Nucleus accumbens (tissue), 56 donors: Measurements from ENCODE around the gene PITPNM1.

Experiments used
- DNase-seq, 56 donors: peaks; one replicate each; lab custom pipeline; 2025; lab: John Stamatoyannopoulos, UW

Gene PITPNM1

DNA sequence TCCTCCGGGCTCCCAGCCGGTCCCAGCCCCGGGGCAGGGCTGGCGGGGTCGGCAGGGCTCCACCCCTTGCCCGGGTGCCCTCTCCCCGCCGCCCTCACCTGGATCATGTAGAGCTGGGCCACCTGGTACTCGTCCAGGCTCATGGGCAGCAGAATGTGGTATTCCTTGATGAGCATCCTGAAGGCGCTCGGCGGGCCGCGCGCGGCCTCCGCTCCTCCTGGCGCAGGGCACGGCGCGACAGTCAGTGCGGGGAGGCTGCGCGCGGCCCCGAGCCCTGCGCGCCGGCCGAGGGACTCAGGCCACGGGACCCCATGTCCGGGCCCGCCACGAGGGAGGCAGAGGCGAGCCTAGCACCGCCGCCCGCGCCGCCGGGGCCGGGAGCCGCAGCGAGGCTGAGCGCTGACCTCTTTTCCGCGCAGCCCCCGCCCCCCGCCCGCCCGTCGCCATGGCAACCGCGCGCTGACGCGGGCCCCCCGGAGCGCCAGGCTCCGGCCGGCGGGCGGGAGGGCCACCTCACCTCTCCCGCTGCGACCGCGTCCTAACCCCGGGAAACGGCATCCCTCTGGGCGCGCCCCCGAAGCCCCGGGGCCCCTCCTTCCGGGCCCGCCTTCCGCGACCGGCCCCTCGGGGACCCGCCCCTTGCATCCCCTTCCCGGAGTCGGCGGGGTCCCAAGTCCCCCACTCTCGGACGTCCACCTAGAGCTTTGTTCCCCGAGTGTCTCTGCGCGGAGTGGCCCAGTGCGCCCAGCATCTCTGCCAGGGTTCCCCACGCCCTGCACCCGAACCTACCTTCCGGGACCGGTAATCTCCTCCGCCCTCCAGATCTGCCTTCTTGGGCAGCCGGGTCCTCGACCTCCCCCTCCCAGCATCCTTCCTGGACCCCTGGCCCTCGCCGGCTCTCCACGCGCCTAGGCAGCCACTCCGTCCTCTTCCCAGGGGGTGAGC lies 886 bp downstream of the PITPNM1 start:
- DNase-seq: peak in 7 of 56 donors; percentile 4 to 56 (median 30)

DNA sequence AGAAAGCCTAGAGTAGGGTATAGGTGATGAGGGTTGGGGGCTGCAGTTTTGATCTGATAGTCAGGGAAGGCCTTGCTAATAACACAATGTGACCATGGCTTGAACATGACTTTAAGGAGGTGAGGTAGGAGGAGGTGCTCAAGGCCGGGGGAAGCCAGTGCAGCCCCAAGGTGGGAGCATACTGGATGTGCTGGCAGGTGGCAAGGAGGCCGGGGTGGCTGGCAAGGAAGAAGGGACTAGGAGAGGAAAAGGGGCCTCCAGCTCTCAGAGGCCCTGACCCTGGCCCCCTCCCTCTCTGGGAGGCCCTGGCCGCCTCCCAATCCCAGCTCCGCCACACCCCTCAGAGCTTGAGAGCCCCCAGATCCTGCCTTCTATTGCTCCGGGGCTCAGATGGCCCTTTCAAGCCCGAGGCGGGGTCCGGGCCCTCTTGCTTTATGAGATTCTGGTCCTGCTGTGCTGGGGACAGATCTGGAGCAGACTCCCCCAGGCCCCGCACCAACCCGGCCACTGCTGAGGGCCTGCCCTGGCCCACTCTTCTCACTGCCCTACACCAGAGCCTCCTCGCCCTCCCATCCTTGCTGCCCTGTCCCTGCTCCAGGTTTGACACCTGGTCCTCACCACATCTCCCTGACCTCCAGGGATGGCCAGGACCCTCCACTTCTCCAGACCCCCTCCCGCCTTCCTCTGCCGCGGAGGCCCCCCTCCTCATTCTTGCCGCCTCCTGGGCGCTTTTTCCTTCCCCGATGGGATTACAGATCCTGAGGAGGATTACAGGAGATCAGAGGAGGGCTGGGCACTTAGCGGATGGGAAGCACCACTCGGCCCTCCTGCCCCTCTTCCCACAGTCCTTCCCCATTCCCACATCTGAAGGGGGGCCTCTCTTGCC lies 1.8 kb downstream of the PITPNM1 start:
- DNase-seq: no peak

DNA sequence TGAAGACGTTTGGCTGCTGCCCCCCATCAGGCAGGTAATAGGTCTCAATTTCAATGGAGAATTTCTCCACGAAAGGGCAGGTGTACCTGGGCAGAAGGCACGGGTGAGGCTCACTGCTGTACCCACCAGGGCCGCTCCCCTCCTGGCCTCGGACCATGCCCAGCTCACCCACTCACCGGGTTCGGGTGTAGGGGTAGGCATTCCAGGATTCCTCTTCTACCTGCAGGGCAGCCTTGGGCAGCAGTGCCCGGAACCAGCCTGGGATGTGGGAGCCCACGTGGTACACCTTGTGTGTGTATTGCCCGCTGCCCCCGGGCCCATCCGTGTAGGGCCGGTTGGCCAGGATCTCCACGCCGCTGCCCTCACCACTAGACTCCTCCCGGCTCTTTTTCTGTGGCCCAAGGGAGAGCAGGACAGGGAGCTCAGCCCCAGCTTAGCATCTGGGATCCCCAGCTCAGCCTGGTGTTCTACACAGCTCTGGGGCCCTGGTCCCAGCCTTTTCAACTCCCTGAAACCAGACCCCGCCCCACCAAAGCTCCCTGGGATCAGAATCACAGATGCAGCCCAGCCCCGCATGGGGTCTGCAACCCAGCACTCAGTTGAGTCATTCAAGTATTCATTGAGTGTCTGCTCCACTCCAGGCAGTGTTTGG lies 2.7 kb downstream of the PITPNM1 start:
- no peak for DNase-seq

DNA sequence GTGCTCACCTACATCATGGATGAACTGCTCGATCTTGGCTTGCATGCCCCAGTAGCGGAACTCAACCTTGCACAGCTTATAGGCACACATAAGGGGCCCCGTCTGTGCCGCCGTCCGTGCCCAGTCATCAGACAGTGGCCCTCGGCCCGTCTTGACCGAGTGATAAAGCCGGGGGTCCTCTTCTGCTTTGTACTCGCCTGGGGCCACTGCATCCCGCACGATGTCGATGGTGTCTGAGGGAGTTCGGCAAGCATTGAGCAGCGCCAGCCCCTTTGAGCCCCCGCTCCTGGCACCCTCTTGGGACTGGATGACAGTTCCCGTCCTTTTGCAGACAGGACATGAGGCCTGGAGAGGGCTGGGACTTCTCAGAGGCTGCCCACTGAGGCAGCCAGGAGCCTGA lies 3.3 kb downstream of the PITPNM1 start:
- no peak for DNase-seq

DNA sequence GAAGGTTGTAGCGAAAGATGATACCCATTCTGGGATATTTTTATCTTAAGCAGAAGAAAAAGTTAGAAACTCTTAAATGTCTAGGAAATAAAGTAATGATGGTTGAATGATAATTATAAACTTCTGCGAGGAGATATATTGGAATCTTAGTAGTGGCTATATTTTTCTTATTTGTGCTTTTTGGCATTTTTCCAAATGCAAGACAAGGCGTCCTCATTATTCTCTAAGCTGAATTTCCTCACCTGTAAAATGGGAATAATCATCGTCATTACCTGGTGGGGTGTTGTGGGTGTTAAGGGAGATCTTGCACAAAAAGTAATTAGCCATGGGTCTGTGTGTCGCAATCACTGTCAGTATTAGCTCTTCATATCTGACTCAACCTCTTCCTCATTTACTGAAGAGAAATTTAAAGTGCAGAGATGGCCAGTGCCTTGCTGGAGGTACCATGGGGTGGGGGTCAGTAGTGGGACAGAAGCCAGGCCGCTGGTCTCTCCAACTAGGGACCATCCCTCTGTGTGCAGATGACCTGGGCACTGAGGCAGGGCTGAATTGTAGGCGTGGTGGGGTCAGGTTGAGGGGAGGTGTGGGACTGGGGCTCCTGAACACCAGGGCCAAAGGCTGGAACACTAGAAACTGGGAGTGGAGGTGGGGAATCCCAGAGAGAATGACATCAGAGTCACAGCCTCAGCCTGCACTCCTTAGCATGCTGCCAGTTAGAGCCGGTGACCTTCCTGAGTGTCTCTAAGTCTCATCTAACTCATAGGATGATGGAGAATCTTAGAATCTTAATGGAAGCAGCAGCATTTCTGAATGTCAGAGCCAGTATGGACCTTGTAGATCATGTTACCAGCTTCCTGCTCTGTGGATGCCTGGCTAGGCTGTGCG lies 4.1 kb downstream of the PITPNM1 start:
- no peak for DNase-seq

DNA sequence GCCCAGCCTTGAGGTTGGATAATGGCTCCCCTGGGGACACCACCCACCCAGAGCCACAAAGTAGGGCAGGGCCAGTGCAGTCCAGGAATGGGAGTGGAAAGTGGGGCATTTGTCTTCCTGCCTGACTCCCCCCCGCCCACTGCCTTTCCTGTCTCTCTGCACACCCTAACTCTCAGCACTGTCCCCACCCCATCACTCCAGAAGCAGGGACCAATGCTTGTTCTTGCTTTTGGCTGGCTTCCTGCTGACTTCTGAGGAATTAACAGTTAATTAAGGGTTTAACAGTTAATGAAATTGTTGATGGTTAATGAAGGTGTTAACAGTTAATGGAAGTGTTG lies 4.7 kb downstream of the PITPNM1 start:
- DNase-seq: no peak

DNA sequence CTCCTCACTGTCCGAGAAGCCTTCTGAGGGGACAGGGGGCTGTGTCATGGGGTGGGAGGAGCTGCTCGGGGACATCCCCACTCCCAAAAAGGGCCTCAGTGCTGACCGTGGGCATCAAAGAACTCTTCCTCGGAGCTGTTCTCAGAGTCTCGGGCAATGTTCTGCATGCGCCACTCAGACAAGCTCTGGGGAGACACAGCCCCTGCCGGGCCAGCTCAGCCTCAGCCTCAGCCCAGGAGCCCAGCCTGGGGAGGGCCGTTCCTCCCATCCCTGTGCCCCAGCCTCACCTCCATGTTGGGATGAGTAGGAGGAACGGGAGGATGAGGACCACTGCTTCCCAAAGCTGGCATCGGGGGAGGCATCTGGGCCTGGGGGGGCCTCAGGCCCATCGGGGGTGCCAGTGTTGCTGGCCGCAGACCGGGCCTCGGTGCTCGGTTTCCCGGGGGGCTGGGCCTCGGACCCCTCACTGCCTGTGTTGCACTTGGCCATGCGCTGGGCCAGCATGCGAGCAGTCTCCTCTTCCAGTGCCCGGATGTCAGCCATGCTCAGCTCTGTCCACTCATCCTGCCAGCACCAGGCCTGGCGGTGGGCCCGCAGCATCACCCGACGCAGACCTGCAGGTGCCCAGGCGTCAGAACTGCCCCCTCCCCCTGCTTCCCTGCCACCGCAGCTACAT lies 5.2 kb downstream of the PITPNM1 start:
- DNase-seq: no peak

DNA sequence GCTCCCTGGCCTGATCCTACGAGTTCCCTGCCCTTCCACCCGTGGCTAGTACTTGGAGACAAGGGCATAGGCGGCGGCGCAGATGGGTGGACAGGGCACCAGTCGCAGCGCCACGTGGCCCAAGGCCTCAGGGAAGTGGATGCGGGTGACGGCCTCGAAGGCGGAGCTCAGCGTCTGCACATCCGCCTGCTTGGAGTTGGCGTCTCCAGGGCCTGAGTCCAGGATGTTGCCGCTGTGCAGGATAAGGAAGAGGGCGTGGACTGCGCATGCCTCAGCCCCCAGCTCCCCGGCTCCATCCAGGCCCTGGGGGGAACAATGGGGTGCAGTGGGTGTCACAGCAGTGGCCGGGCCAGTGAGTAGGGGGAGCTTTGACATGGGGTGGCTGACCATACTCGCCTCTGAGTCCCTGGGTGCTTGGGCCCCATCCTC lies 6.6 kb downstream of the PITPNM1 start:
- DNase-seq: no peak

DNA sequence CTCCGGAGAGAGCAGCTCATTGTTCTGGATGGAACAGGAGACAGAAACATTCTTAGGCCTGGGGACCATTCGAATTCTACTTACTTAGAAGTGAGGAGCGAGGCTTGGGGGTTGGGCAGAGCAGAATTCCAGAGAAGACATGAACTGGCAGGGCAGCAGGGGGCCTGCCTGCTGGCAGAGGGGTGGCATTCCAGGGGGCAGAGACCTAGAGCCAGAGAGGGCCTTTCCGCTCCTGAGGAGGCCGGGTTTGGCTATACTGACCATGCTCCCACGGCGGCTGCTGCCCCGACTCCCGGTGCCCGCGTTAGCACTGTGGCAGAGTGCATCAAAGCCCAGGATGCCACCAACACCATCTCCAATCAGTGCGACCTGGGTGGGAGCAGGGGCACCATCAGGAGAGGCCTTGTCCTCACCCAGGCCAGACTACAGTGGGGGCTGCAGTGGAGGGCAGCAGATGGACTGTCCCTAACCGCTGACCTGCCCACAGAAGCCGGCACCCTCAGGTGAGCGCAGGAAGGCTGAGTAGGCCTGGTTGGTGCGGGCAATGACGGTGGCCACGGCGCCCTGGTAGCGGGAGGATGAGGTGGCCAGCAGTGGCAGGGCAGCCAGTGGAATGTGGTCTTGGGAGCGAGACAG lies 7.4 kb downstream of the PITPNM1 start:
- no peak for DNase-seq

DNA sequence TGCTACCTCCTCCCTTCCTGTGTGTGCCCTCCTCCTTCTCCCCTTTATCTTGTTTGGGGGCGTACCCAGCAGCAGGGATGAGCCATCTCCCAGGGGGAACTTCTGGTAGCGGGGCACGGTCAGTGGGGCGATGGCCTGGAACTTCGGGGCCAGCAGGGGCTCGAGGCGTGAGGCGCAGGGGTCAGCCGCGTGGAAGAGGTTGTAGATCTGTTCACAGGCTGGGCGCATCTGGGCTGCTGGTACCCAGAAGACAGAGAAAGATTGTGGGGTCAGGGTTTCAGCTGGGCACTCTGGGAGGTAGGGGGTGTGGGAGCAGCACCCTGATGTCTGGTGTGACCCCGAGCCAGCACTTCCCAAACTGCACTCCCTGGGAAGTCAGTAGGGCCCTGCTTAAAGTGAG lies 9.1 kb downstream of the PITPNM1 start:
- DNase-seq: no peak

DNA sequence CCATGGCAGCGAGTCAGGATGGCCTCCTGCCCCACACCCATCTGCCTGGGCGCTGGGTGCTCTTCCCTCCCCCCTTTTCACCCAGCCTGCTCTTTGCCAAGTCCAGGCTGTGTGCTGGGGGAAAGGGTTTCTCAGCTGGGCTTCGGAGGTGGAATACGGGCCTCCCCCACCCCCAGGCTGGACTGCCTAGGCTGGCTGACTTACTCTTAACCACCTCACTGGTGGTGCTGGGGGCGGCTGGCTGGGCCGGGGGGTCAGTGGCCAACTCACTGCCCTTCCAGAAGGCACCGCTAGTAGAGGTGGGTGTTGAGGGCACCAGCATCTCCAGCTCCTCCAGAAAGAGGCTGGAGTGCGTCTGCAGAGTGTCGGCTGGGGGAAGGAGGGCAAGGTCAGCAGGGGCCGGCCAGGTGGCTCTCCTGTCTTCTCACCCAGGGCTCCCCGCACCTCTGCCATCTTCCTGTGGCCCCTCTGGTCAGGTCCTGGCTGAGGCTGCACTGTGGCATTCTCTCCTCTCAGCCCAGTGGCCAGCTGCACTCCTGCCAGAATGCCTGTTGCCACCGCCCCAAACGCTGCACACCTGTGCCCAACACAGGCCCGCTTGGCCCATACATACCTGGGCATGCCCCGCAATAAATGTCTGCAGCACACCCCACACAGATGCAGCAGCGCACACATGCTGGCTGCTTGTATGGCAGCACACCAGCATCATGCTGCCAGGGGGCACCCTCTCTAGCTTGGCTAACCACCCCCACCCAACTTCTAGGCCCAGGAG lies 9.7 kb downstream of the PITPNM1 start:
- no peak for DNase-seq

DNA sequence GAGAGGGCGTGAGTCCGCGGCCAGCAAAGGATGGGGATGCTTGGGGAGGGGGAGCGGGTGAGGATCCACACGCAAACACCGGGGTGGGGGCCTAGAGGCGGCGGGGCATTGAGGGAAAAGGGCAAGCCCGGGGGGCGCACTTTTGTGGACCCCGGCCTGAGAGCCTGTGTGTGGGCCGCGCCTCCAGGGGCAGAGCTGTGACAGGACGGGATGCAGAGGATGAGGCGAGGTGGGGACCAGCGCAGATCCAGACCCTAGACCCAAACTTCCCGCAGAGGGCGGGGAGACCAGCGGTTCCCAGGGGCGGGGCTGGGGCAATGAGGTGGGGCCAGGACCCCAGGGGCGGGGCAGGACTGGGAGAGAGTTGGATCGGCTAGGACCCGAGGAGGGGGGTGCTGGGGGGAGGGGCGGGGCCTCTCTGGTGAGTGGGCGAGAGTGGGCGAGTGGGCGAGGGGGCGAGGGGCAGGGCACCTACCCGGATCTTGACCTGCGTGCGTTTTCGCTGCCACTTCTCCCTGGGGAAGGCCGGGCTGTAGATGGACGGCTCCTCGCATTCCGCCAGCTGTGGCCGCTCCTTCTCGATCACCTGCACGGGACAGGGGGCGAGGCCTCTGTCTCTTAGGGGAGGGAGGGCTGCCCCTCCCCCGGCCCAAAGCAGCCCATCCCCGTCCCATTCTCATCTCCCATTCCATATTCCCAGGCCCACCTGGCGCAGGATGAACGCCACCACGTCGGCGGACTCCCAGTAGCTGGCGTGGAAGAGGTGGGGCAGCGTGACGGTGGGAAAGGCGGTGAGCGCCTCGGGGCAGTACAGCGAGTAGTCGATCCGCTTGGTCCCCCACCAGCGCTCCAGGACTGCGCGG lies 10.6 kb downstream of the PITPNM1 start:
- no peak for DNase-seq

DNA sequence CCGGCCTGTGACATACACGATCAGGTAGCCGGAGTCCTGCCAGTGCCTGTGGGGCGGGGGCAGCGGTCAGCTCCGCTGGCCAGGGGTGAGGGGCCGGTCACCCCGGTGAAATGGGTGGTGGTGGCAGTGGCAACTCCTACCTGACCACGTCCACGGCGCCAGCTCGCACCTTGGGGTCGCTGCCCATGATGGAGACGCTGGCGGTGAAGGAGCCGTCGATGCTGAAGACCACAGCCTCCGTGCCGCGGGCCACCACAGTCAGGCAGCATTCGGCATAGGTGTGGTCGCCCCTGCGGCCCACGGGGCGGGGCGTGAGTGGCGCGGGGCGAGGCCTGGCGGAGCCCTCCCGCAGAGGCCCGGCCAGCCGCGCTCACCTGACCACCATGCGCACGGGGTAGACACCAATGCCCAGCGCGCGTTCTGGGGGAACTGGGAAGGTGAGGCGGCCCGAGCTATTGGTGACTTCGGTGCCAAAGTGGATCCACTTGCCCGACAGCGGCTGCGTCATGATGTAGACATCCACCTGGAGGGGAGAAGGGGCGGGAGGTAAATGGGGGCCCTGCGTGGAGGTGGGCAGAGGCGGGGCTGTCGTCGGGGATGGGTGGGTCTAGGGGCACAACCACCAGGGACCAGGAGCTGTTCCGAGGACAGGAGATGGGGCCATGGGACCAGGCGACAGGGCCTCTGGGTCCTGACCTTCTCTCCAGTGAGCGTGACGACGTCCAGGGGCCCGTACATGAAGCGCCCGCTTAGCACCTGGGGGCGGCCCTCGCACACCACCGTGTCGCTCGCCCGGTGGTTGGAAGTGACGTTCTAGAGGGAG lies 11.4 kb downstream of the PITPNM1 start:
- no peak for DNase-seq

DNA sequence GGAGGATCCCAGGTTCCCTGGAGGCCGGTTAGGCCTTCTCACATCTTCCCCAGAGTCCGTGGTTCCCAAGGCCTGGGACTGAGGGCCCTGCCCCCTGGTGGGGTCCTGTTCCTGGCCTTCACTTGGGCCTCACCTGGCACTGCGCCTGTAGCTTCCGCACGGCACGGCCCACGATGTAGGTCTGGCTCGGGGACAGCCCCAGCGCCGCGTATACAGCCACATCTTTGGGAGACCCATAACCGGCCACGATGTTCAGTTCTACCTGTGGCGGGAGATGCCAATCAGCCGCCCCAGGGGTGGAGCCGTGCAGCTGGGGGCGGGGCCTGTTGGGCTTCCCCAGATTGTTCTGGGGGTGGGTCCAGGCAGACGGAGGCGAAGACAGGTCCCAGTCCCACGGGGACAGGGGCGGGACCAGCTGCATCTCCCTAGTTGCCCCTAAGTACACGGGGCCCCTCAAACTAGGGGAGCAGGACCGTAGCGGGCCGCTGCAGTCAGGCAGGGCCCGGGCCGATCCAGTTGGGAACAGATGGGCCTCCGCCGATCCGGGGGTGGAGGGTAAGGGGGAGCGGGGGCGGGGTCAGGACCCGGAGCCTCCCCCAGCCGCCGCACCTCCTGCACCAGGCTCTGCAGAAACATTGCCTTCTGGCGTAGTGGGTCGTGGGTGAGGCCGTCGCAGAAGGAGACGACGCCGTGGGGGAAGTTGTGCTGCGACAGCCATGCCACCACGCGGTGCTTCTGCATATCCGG lies 12.2 kb downstream of the PITPNM1 start:
- no peak for DNase-seq

DNA sequence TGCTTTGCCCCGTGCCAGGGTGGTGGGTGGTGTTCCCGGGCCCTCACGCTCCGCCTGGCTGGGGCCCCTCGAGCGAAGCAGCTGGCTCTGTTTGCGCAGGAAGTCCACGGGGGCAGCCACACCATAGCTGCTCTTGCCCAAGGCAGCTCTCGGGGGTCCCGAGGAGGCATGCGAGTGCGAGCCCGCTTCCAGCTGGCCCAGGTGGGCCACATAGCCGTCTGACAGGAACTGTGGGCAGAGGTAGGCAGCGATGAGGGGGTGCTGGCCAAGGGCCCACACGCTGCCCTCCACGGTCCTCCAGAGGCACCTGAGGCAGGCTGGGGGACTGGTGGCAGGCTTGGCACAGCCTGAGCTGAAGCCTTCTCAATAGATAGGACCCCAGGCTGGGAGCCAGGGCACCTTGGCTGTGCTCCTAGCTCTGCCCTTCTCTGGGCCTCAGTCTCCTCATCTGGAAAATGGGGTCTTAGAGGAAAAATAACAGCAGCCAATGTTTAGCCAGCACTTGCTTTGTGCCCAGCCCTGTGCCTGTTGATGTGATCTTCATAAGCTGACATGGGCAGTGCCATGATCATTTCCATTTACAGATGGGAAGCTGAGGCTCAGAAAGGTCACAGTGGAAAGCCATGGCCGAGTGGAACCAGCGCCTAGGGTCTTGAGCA lies 13.0 kb downstream of the PITPNM1 start:
- no peak for DNase-seq
